GM12875 (cell line): Measurements from ENCODE around the gene KLF7.

ENCODE experiments used
- H3K4me3 ChIP-seq: one replicate; pipeline ENCODE4 v1.5.1; 2011; ENCODE audit warnings: low read depth, low read length, control low read depth
- TF ChIP-seq, protein P1 (sequence below): IDR thresholded peaks from 2 replicates; pipeline ENCODE4 v1.5.1; 2011; ENCODE audit warnings: low read depth, mild to moderate bottlenecking, control low read depth, inconsistent platforms, low read length, moderate library complexity, borderline replicate concordance; ENCODE audit not compliant: insufficient read depth

KLF7 gene

DNA sequence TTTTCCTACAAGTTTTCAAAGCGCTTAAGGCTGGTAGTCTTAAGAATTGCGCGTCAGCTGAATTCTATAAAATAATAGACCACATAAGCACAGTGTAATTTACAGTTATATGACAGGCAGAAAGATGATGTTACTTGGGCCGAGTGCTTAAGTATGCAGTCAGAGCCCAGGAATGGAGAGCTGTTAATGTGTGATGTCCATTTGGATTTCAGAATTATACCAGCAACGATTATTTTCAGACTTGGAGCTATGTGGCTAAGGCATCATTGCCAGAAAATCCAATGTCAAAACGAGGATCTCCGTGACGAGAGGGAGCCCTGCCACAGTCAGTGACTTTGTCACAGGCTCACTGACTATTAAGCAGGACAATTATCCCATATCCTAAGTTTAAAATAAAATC is 3.4 kb downstream of the KLF7 start:
- TF ChIP-seq, protein P1, sequence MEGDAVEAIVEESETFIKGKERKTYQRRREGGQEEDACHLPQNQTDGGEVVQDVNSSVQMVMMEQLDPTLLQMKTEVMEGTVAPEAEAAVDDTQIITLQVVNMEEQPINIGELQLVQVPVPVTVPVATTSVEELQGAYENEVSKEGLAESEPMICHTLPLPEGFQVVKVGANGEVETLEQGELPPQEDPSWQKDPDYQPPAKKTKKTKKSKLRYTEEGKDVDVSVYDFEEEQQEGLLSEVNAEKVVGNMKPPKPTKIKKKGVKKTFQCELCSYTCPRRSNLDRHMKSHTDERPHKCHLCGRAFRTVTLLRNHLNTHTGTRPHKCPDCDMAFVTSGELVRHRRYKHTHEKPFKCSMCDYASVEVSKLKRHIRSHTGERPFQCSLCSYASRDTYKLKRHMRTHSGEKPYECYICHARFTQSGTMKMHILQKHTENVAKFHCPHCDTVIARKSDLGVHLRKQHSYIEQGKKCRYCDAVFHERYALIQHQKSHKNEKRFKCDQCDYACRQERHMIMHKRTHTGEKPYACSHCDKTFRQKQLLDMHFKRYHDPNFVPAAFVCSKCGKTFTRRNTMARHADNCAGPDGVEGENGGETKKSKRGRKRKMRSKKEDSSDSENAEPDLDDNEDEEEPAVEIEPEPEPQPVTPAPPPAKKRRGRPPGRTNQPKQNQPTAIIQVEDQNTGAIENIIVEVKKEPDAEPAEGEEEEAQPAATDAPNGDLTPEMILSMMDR, result no peak
- H3K4me3 ChIP-seq, result no peak overlapping the region

DNA sequence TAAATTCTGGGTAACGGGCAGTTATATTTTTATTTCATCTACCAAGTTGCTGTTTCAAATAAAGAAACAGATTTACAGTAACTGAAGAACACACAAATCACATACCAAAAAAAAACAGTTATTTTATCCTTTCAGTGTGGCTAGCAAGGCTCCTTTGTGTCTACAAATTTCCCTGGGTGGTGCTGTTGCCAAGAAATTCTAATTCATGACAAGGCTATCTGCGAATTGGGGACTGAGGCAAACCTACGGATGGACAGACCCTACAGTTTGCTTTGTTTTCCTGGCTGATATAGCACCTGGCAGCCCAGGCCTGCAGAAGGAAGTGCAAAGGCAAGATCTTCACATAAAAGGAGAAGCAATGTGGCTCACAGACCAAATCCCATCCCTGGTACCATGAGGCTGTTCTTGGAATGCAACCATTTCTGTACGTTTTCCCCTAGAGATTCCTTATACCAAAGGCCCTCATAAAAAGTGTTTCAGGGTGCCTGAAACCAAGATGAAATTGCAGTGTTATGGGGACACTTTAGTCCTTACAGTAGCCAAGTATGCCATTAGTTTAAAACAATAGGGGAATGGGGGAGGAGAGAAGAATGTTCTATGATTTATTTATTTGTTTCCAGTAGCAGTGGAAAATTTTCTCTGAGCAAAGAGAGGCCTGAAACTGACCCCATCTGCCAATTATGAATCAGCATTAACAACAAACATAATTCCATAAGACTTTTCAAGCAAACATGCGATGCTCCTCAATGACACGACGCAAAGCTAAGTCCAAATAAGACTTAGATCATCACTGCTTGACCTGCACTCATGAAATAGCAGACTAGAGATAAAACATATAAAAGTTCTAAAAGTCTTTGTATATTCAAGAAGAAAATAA is 4.3 kb downstream of the KLF7 start:
- H3K4me3 ChIP-seq, result no peak overlapping the region
- TF ChIP-seq, protein P1, result no peak

DNA sequence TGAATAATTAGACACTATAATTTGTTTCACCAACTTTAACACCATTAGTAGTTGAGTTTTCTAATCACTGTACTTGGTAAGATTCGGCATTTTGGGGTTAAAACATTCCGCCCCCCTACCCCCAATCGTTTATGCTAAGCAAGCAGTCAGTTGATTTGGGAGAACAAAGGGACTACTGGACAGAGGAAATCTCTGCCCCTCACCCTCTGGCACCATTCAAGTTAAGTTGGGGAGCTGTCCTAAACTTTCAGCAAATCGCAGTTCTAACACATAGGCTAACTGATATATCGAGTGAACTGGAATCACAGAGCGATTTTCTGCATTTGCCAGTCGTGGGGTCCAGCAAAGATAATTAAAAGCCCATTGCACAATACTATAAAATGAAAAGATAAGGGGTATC is 5.6 kb downstream of the KLF7 start:
- no peak overlapping the region for H3K4me3 ChIP-seq
- TF ChIP-seq, protein P1, result no peak

DNA sequence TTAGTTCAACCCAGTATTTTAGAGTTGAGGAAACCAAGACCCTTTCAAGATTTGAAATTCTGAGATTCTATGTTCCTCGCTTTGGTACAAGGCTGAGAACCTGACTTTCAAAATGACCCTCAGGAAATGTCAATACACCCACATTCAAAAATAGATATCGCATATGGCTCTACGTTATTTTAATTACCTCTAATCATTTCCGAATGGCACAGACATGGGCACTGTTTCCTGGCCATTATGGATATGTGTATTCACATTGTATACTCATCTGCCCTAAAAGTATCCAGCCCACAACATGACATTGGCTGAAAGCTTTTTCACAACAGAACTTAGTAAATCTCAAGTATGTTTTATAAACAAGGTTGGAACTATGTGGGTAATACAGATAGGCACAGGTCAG is 6.7 kb downstream of the KLF7 start:
- TF ChIP-seq, protein P1, result no peak
- no peak overlapping the region for H3K4me3 ChIP-seq

DNA sequence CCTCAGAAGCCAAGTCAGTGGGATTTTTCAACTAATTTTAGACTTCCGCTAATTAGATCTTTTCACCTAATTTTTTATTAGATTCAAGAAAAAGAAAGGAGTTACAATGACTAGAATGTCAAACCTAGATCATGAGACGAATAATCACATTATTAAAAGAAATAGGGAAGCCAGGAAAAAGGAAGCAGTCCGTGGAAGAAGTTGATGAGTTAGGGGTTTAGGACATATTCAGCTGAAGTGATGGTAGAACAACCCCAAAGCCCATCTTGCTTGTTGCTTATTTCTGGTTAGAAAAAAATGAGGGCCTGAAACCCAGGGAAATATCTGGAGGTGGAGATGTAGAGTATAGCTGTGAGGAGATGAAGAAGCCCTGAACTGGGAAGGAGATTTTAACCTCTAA is 8.0 kb downstream of the KLF7 start:
- TF ChIP-seq, protein P1, result no peak

DNA sequence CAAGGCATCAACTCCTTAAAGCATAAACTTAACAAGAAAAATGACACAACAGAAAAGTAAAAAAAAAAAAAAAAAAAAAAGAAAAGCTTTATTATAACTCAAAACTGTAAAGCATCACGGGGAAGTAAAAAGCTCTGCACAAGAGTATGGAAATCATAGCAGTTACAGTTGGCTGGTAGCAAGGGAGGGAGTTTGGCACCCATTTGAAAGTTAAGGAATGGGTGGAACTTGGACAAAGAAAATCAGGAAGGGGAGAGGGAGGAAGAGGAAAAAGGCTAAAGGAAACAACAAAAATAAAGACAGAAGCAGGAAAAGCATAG is 8.6 kb downstream of the KLF7 start:
- TF ChIP-seq, protein P1, result no peak
- H3K4me3 ChIP-seq, result no peak overlapping the region

More for the DNA sequence above, 8.0 kb downstream of the KLF7 start:
- no peak overlapping the region for H3K4me3 ChIP-seq

DNA sequence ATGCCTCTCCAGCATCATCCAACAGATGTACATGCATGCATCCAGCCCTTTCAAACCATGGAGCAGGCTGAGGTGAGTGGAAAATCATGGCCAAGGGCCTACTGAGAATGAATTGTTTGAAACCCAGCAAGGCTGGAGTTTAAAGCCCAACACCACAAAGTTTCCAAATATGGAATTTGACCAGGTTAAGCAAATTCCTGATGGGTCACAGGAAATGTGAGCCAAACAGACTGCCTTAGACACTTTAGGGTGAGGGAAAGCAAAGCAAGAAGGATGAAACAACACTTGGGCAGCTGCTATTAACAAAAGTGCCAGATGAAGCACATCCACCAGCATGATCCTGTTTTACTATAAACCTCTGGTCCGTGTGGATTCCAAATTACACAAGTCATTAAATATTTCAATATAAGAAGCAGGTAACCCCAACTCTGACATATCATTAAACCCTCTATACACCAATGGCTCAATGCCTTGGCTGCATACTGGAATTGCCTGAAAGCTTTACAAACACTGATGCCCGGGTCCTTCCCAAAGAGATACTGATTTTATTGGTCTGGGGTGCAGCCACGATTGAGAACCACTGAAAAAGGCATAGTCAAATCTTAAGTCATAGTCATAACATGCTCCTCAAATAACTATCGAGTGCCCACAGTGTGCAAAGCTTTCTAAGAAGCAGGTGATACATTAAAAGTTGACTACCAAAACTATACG is 9.1 kb downstream of the KLF7 start:
- no peak overlapping the region for H3K4me3 ChIP-seq

More for the DNA sequence above, 9.1 kb downstream of the KLF7 start:
- TF ChIP-seq, protein P1, result no peak
